Fibroblast of mammary gland (primary cell): ENCODE data around the gene PSMF1.

ENCODE experiments used
- DNase-seq: peaks from one replicate; pipeline ENCODE4 v3.0.0-alpha.2; 2010; ENCODE audit warnings: low read depth
- H3K4me3 ChIP-seq: 2 replicates; pipeline ENCODE4 v1.5.1; 2011; ENCODE audit warnings: low read depth, mild to moderate bottlenecking, low read length, moderate library complexity; ENCODE audit not compliant: control insufficient read depth
- TF ChIP-seq, protein P1 (sequence below): conservative IDR thresholded peaks from 2 replicates; pipeline ENCODE4 v1.5.1; 2011; ENCODE audit warnings: low read depth, low read length, inconsistent platforms; ENCODE audit not compliant: control insufficient read depth, insufficient read depth

PSMF1 gene

GRCh38 chr20:1166948-1167720 is 48.7 kb downstream of the PSMF1 start:
- TF ChIP-seq, protein P1, sequence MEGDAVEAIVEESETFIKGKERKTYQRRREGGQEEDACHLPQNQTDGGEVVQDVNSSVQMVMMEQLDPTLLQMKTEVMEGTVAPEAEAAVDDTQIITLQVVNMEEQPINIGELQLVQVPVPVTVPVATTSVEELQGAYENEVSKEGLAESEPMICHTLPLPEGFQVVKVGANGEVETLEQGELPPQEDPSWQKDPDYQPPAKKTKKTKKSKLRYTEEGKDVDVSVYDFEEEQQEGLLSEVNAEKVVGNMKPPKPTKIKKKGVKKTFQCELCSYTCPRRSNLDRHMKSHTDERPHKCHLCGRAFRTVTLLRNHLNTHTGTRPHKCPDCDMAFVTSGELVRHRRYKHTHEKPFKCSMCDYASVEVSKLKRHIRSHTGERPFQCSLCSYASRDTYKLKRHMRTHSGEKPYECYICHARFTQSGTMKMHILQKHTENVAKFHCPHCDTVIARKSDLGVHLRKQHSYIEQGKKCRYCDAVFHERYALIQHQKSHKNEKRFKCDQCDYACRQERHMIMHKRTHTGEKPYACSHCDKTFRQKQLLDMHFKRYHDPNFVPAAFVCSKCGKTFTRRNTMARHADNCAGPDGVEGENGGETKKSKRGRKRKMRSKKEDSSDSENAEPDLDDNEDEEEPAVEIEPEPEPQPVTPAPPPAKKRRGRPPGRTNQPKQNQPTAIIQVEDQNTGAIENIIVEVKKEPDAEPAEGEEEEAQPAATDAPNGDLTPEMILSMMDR, result no peak
- no peak overlapping the region for H3K4me3 ChIP-seq
- no peak for DNase-seq

- no peak for DNase-seq
- H3K4me3 ChIP-seq, result no peak overlapping the region
- TF ChIP-seq, protein P1, result no peak
These were observed 50.8 kb downstream of the PSMF1 start for GRCh38 chr20:1169224-1169623.

DNA sequence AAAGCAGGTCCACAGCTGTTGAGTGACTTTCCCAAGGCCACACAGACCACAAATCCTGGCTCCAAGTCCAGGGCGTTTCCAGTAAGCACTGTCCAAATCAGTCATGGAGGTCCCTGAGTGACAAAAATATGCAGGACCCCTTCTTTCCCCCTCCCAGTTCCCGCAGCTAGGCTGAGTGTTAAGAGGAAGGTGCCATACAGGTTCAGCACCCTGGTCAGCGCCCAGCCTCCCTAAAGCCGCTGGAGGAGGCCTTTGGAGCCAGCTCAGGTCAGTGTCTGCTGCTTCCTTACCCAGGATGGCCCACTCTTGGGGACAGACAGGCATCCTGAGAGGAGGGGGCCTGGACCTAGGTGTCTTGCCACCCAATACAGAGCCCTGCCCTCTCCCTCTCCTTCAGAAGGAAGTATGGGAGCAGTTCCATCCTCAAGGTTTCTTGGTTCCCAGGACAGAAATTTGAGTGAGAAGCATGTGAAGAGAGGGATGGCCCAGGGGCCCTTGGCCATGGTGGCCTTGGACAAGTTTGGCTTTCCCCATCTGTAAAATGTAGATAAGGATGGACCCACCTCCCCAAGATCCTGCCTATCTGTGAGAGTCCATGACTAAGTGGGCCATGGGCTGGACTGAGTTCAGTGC is 53.2 kb downstream of the PSMF1 start:
- TF ChIP-seq, protein P1, result no peak
- no peak overlapping the region for H3K4me3 ChIP-seq
- DNase-seq, result peak; percentile 34

- H3K4me3 ChIP-seq, result no peak overlapping the region
- DNase-seq, result no peak
- TF ChIP-seq, protein P1, result no peak
These were observed 55.3 kb downstream of the PSMF1 start for GRCh38 chr20:1173698-1174097.

- DNase-seq, result no peak
- TF ChIP-seq, protein P1, result no peak
- H3K4me3 ChIP-seq, result no peak overlapping the region
These were observed 56.4 kb downstream of the PSMF1 start for GRCh38 chr20:1174787-1175186.

GRCh38 chr20:1177680-1178079 is 59.3 kb downstream of the PSMF1 start:
- DNase-seq, result peak; percentile 12
- H3K4me3 ChIP-seq, result no peak overlapping the region
- TF ChIP-seq, protein P1, result no peak
